Skeletal muscle cell (primary cell): Measurements from ENCODE around the gene LRRC2.
A peak's percentile ranks its signal among the peaks of the same experiment; 100 is the strongest.
"Not testable (repeated sequence)": the region's sequence is repeated elsewhere in the genome, so short reads cannot be mapped to it uniquely, and the experiment has no call there.

Source experiments
- DNase-seq: peaks from one replicate; pipeline ENCODE4 v3.0.0-alpha.2; 2010; ENCODE audit warnings: low read depth
- H3K4me3 ChIP-seq: 2 replicates; pipeline ENCODE4 v1.5.1; 2011; ENCODE audit warnings: low read depth, mild to moderate bottlenecking, control low read depth, low read length, moderate library complexity

Gene LRRC2

DNA sequence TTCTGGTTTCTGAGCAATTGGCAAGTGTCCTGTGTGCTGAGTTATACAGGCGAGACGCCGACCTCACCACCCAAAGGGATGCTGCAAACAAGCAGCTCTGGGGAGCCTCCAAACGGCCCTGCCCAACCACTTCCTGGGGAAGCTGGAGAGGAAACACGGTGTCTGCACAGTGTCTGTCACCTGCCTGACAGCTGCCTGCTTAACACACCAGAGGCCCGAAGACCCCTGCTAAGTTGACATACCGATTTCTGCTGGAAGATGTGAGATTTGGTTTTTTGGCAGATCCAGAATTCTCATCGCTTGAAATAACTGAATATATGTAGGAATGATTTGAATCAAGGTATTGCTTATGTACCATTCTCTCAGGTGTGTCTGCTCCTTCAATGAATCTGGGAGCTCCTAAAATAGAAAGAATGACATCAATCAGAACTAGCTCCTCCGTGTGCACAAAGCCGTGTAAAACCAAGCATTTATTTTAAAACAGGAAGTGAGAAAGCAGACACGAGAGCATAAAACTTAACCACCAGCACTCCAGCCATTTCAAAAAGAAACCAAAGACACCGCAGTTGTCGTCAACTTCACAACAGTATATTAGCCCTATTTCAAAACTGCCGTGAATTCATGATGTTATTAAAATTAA, 27.2 kb downstream of the LRRC2 start:
- H3K4me3 ChIP-seq = no peak overlapping the region
- peak; percentile 52 for DNase-seq

DNA sequence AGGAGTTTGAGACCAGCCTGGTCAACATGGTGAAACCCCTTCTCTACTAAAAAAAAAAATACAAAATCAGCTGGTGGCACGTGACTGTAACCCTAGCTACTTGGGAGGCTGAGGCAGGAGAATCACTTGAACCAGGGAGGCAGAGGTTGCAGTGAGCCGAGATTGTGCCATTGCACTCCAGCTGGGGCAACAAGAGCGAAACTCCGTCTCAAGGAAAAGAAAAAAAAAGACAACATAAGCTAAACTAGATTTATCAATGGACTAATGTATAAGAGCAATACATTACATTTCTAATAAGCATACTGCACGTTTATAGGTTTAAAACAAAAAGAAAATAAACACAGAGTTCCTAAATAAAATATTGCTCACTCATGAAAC, 27.7 kb downstream of the LRRC2 start:
- not testable (repeated sequence) for DNase-seq, H3K4me3 ChIP-seq

DNA sequence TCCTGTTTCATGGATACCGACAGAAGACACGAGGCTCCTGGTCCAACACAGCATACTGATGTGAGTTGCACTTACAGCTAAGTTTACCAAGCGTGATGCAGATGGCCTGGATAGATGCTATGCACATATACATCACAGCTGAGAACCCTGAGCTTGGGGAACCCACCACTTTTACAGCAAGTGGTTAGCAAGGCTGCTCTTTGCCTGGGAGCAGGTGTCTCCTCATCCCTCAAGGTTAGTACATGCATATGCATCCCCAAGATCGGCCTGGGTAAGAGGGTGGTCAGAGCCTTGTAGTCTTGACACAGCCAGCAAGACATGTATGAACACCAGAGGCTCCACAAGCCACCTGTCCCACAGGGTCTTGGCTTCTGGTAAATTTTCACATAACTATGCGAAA, 28.3 kb downstream of the LRRC2 start:
- DNase-seq = no peak
- H3K4me3 ChIP-seq = no peak overlapping the region

DNA sequence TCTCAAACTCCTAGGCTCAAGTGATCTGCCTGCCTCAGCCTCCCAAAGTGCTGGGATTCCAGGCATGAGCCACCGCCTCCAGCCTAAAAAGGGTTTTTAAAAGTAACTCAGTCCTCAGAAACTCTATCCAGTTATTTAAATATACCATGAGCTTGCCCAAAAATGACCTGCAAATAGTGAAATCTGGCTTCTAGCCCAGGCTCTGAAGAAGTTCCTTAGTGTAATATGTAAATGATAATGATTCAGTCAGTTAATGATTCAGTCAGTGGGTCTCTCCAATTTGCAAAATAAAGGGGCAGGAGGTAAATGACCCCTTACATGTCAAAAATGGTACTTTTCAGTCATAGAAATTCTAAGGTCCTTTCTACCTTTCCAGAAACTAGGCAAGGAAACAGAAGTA, 28.8 kb downstream of the LRRC2 start:
- DNase-seq = no peak
- H3K4me3 ChIP-seq = no peak overlapping the region

DNA sequence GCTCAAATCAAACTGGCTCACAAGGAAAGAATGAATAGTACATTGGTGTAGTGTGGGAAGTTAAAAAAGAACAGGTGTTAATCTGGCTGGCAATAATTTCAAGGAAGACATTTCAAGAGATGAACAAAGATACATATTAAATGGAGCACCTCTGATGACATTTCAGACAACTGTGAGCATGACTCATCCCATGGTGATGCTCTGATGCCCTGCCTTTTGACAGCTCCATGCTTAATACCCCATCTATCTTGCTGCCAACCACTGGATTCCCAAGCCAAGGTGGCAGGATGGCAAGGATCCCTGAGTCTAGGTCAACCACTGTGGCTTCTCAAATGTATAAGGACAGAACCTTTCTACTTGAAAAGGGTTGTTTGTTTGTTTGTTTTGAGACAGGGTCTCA, 29.3 kb downstream of the LRRC2 start:
- no peak for DNase-seq
- H3K4me3 ChIP-seq = no peak overlapping the region

DNA sequence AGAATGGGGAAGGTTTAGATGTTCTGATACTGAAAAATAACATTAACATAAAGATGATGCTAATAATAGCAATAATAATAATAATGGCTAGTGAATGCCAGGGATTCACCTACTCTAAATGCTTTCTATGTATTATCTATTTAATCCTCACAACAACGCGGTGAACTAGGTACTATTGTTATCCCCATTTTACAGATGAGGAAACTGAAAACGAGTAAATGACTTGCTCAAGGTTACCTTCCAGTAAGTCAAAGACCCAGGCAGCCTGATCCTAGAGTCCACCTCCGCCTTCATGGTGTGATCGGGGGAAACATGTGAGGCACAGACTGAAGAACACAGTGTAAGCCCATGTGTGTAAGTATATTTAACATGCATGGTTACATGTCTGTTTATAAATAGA, 30.4 kb downstream of the LRRC2 start:
- no peak for DNase-seq
- no peak overlapping the region for H3K4me3 ChIP-seq

DNA sequence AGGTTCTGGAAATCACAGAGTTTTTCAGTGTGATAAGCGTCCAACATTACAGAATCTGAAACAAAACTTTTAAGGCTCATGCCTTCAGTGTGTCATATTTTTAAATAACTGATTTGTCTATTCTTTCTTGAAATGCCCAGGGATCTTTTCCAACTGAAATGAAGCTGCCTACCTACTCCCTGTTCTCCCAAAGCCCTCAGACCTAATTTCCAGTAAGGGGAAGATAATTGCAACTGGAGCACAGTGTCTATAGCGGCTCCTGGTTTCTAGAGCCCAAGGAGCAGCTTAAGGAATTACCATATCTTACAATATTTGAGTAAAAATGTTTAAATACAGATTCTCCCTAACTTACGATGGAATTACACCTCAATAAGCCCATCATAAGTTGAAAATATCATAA, 33.0 kb downstream of the LRRC2 start:
- no peak for DNase-seq

DNA sequence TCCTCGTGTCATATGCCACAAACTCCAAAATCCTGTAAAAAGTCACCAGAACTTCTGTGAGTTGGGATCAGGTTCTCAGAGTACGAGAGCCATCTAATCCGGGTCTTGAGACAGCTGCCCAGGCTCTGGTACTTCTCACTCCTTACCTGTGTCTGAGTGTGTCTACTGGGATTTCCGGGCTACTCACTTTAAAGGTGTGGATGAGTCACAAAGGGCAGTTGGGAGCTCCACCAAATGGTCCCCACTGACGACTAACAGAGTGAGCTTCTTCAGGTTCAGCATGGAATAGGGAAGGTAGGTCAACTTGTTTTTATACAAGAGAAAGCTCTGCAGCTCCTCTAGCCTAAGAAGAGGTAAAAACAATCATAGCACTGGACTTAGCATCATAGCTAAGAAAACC, 38.9 kb downstream of the LRRC2 start:
- H3K4me3 ChIP-seq = no peak overlapping the region
- DNase-seq = no peak

More for the DNA sequence above, 33.0 kb downstream of the LRRC2 start:
- H3K4me3 ChIP-seq = no peak overlapping the region

DNA sequence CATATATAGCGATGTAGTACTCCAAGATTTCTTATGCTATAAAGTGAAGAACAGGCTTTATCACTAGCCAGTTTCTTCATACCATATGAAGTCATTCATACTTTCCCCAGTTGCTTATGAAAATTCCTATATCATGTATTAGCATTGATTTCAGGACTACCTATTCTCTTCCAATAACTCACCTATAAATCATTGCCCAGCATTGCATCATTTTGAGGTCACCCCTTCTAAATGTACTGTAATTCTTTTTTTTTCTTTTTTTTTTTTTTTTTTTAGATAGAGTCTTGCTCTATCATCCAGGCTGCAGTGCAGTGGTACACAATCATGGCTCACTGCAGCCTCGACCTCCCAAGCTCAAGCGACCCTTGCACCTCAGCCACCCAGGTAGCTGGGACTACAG, 41.3 kb downstream of the LRRC2 start:
- no peak for DNase-seq

DNA sequence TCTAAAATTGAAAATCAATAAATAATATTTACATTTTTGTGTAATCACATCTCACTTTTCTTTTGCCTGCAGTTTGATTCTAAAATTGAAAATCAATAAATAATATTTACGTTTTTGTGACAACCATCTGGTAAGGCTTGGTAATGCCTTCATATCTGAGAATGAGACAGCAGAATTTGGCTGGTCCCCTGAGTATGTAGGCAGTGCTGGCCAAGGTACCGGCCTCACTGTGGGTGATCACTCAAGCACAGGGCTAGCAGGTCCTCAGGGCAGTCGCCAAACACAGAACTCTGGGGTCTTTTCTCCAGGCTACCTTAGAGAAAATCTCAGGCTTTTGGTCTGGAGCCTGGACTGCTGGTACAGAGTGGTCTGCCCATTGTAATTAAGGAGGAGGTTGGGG, 42.1 kb downstream of the LRRC2 start:
- H3K4me3 ChIP-seq = no peak overlapping the region
- no peak for DNase-seq

More for the DNA sequence above, 41.3 kb downstream of the LRRC2 start:
- H3K4me3 ChIP-seq = no peak overlapping the region

DNA sequence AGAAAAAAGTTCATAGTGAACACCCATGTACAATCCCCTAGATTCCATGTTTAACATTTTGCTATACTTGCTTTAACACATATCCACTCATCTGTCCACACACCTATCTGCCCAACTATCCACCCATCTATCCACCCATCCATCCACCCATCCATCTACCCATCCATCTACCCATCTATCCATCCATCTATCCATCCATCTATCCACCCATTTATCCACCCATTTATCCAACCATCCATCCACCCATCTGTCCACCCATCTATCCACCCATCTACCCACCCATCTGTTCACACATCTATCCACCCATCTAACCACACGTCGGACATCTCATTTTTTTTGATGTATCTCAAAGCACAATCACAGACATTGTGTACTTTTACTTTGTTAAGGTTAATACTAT, 42.5 kb downstream of the LRRC2 start:
- no peak for DNase-seq
- H3K4me3 ChIP-seq = no peak overlapping the region

DNA sequence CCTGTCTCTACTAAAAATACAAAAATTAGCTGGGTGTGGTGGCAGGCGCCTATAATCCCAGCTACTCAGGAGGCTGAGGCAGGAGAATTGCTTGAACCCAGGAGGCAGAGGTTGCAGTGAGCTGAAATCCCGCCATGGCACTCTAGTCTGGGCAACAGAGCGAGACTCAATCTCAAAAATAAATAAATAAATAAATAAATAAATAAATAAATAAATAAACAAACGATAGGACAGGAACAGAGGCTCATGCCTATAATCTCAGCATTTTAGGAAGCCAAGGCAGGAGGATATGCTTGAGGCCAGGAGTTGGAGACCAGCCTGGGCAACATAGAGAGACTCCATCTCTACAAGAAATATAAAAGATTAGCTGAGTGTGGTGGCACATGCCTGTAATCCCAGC, 43.9 kb downstream of the LRRC2 start:
- not testable (repeated sequence) for DNase-seq, H3K4me3 ChIP-seq

DNA sequence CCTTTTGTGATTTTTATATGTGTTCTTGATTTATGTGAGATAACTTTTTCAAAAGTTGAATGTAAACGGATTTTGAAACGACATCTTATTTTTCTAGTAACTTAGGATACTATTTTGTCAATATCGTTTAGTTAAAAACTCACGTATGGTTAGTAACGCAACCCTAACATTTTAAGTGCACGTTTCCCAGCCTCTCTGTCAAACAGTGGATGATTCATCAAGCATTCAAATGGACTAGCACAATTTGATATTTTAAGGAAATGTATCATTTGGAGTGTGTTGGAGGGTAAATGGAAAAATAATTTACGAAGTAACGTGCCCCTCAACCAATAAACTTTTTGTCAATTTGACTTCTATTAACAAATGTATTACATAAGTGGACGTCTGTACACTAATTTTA, 45.0 kb downstream of the LRRC2 start:
- H3K4me3 ChIP-seq = no peak overlapping the region
- DNase-seq = no peak

DNA sequence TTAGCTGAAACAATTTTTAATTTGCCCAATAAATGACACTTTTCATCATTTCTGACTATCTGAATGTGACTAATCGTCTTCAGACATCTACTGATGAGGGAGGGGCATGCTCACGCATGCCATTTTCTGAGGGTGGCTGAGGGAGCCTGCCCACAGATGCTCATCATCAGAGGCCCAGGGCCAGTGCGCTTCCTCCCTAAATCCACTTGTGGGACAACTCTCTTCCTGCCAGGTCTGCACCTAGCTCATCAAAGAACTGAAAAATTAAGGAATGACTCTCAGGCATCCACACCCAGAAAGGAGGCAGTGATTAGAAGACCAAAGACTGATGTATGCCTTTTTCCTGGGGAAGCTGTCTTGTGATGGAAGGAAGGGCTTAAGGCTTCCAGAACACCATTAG, 45.6 kb downstream of the LRRC2 start:
- no peak for DNase-seq
- H3K4me3 ChIP-seq = no peak overlapping the region

DNA sequence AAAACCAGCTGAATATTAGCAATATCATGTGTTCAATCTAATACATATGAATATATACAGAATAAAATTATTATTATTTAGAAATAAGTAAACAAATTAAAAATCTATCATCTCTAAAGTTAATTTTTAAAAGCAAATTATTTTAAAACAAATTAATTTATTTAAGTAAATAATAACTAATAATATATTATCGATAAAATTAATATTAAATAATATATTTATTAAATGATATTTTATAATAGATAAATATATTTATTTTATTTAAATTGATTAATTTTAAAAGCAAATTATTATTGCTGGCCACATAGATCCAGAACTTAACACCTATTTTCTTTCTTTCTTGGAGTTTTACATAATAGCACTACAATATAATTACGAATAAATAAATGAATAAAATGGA, 46.1 kb downstream of the LRRC2 start:
- DNase-seq = no peak
- H3K4me3 ChIP-seq = no peak overlapping the region

DNA sequence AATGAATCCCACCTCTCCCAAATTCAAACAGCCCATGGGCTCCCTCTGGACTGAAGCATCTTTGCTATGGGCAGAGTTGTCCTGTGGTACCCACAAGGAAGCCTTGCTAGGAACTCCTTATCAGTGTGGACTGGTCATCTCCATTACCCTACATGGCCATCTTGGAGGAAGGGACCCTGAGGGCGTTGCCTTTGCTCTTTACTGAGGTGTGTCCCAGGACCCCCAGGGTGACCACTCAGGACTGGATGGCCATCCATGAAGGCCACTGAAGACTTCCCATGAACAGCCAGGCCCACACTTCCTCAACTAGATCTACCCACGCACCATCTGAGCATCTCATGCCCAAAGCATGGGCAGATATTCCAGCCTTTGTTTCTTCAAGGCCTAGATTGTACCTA, 48.3 kb downstream of the LRRC2 start:
- H3K4me3 ChIP-seq = no peak overlapping the region
- no peak for DNase-seq

DNA sequence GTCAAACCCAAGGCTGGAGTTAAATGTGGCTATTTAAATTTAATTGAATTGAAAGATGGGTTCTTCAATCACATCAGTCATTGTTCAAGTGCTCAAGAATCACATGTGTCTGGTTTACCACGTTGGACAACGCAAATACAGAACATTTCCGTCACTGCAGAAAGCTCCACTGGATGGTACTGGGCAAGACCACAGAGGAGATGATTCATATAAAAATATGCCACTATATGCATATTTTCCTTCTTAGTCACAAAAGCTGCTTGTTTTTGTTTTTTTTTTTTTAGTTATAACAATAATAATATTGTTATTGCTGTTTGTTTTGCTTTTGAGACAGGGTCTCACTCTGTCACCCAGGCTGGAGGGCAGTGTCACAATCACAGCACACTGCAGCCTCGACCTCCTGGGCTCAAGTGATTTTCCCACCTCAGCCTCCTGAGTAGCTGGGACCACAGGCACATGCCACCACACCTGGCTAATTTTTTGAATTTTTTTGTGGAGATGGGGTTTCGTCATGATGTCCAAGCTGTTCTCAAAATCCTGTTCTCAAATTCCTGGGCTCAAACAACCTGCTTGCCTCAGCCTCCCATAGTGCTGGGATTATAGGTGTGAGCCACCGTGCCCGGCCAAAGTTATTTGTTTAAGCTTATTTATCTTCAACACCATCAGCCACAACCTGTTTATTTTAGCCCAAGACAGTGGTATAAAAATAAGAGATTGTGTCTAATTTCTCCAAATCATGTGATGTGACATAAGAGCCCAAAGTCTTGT, 48.9 kb downstream of the LRRC2 start:
- H3K4me3 ChIP-seq = no peak overlapping the region
- peak; percentile 71 for DNase-seq

DNA sequence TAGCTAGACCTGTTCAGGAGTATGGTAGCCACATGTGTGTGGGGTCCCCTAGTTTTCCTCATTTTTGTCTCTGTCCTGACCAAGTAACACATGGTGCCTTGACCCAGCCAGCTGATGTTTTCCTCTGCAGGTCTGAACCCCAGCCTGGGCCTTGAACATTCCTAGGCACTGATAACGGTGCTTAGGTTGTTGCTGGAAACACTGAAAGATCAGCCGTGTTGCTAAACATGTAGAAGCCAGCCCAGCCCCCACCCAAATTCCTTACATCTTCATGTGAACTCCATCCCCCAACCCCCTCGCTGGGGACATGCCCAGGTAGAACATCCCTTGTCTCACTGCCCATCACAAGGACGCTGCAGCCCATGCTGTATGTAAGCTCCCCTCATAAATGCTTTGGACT, 49.6 kb downstream of the LRRC2 start:
- DNase-seq = no peak
- H3K4me3 ChIP-seq = no peak overlapping the region

DNA sequence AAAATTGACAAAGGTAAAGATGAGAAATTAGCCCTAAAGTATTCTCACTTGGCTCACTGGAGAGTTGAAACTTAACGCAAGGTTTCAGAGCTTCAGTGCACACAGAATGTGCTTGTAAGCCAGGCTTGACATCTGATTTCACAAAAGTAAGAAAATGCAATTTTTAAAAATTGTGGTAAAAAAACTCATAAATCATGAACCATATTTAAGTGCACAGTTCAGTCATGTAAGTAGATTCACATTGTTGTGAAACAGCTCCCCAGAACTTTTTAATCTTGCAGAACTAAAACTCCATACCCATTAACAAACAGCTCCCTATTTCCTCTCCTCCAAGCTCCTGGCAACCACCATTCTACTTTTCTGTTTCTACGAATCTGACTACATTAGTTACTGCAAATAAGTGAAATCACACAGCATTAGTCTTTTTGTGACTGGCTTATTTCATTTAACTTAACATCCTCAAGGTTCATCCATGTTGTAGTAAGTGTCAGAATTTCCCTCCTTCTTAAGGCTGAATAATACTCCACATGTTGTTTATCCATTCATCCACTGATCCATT, 53.8 kb downstream of the LRRC2 start:
- H3K4me3 ChIP-seq = no peak overlapping the region
- DNase-seq = no peak

DNA sequence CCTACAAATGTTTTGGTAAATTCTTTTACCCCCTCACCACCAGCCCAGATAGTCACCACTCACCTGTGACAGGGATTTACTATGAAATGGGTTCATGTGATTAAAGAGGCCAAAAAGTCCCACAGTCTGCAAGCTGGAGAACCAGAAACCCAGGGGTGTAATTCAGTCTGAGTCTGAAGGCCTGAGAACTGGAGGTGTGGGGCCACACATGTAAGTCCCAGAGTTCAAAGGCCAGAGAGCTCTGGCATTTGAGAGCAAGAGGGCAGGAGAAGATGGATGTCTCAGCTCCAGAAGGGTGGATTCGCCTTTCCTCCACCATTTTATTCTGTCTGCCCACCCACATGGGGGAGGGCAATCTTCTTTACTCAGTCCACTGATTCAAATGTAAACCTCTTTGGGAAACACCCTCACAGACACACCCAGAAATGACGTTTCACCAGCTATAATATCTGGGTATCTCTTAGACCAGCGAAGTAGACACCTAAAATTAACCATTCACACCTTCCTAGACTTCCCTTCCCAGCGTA, 56.4 kb downstream of the LRRC2 start:
- DNase-seq = no peak
- H3K4me3 ChIP-seq = no peak overlapping the region
